Fibroblast of skin of left biceps (primary cell): ENCODE measurements around the gene JMJD1C.
"Not testable (repeated sequence)": the region's sequence is repeated elsewhere in the genome, so short reads cannot be mapped to it uniquely, and the experiment has no call there.

Experiments used
- DNase-seq, 2 experiments: peaks; one replicate each; pipeline ENCODE4 v3.0.0-alpha.2; 2013; ENCODE audit warnings: low read depth in 2 of 2

JMJD1C gene

GRCh38 chr10:63260860-63261251 lies 204.9 kb downstream of the JMJD1C start:
- DNase-seq = no peak

GRCh38 chr10:63260103-63260859 lies 205.5 kb downstream of the JMJD1C start:
- DNase-seq = no peak

GRCh38 chr10:63258920-63259678 lies 206.7 kb downstream of the JMJD1C start:
- no peak for DNase-seq

- no peak for DNase-seq
These were observed 208.0 kb downstream of the JMJD1C start for GRCh38 chr10:63257778-63258177.

GRCh38 chr10:63256009-63256773 lies 209.6 kb downstream of the JMJD1C start:
- DNase-seq = no peak

GRCh38 chr10:63255316-63255715 lies 210.5 kb downstream of the JMJD1C start:
- no peak for DNase-seq

- no peak for DNase-seq
These were observed 212.7 kb downstream of the JMJD1C start for GRCh38 chr10:63253040-63253439.

- DNase-seq = no peak
These were observed 213.5 kb downstream of the JMJD1C start for GRCh38 chr10:63252095-63252762.

GRCh38 chr10:63250032-63250431 lies 215.7 kb downstream of the JMJD1C start:
- no peak for DNase-seq

GRCh38 chr10:63247771-63248170 lies 218.0 kb downstream of the JMJD1C start:
- no peak for DNase-seq

- no peak for DNase-seq
These were observed 219.4 kb downstream of the JMJD1C start for GRCh38 chr10:63246356-63246755.

- DNase-seq = no peak
These were observed 223.9 kb downstream of the JMJD1C start for GRCh38 chr10:63241841-63242281.

- no peak for DNase-seq
These were observed 225.0 kb downstream of the JMJD1C start for GRCh38 chr10:63240807-63241206.

- DNase-seq = no peak
These were observed 227.3 kb downstream of the JMJD1C start for GRCh38 chr10:63238501-63238900.

- DNase-seq = no peak
These were observed 228.4 kb downstream of the JMJD1C start for GRCh38 chr10:63237396-63237795.

GRCh38 chr10:63236113-63236935 lies 229.5 kb downstream of the JMJD1C start:
- peak; percentile 73 to 75 for DNase-seq

GRCh38 chr10:63235136-63235535 lies 230.6 kb downstream of the JMJD1C start:
- DNase-seq = not testable (repeated sequence)

- DNase-seq = no peak
These were observed 236.6 kb downstream of the JMJD1C start for GRCh38 chr10:63229161-63229560.

- DNase-seq = no peak
These were observed 237.5 kb downstream of the JMJD1C start for GRCh38 chr10:63228237-63228636.

- no peak for DNase-seq
These were observed 238.4 kb downstream of the JMJD1C start for GRCh38 chr10:63227207-63227895.
